ENCODE results near the gene SMG6.

The SMG6 gene

GRCh38 chr17:2240541-2240940 is 63.0 kb downstream of the SMG6 start:
- H3K27me3 ChIP-seq (ENCODE audit: insufficient read depth, low read length): no peaks in the 10 kb centered on the region
- no peak overlapping the region for H3K4me3 ChIP-seq (ENCODE audit: low read length)
- H3K9me3 ChIP-seq (ENCODE audit: insufficient read depth, low read depth, low read length): no peaks in the 10 kb centered on the region
- peaks cover 30% of the 10 kb centered on the region for H3K36me3 ChIP-seq (ENCODE audit: insufficient read depth, low read length)
- no peak overlapping the region for H3K9ac ChIP-seq (ENCODE audit: low read depth, low read length)
- WGBS: 93% methylated on average over 13 of the region's 13 CpGs
- H3K27ac ChIP-seq (ENCODE audit: low read depth, low read length): no peak overlapping the region
- H3K4me1 ChIP-seq (ENCODE audit: insufficient read depth, low read length): peaks cover 9% of the 10 kb centered on the region; the same call in 1 of the 2 replicates

GRCh38 chr17:2239882-2240430 is 63.6 kb downstream of the SMG6 start:
- Histone ChIP-seq H3K27ac (ENCODE audit: low read depth, low read length) (no peak overlapping the region), H3K4me3 (ENCODE audit: low read length) (no peak overlapping the region)

GRCh38 chr17:2239170-2239551 is 64.4 kb downstream of the SMG6 start:
- no peak overlapping the region for H3K4me3 ChIP-seq (ENCODE audit: low read length)
- H3K27ac ChIP-seq (ENCODE audit: low read depth, low read length): no peak overlapping the region
- peaks cover 9% of the 10 kb centered on the region; the same call in 1 of the 2 replicates for H3K4me1 ChIP-seq (ENCODE audit: insufficient read depth, low read length)
- no peak overlapping the region for H3K9ac ChIP-seq (ENCODE audit: low read depth, low read length)
- H3K9me3 ChIP-seq (ENCODE audit: insufficient read depth, low read depth, low read length): no peaks in the 10 kb centered on the region
- H3K36me3 ChIP-seq (ENCODE audit: insufficient read depth, low read length): peaks cover 33% of the 10 kb centered on the region
- WGBS: 100% methylated on average over 2 of the region's 2 CpGs
- H3K27me3 ChIP-seq (ENCODE audit: insufficient read depth, low read length): no peaks in the 10 kb centered on the region

More at GRCh38 chr17:2239882-2240430, 63.6 kb downstream of the SMG6 start:
- no peaks in the 10 kb centered on the region for H3K9me3 ChIP-seq (ENCODE audit: insufficient read depth, low read depth, low read length)
- H3K27me3 ChIP-seq (ENCODE audit: insufficient read depth, low read length): no peaks in the 10 kb centered on the region
- WGBS: 83% methylated on average over 10 of the region's 10 CpGs
- peaks cover 9% of the 10 kb centered on the region; the same call in 1 of the 2 replicates for H3K4me1 ChIP-seq (ENCODE audit: insufficient read depth, low read length)
- H3K36me3 ChIP-seq (ENCODE audit: insufficient read depth, low read length): peaks cover 34% of the 10 kb centered on the region
- no peak overlapping the region for H3K9ac ChIP-seq (ENCODE audit: low read depth, low read length)

- Histone ChIP-seq H3K27ac (ENCODE audit: low read depth, low read length) (no peak overlapping the region), H3K4me3 (ENCODE audit: low read length) (no peak overlapping the region), H3K9me3 (ENCODE audit: insufficient read depth, low read depth, low read length) (no peaks in the 10 kb centered on the region), H3K9ac (ENCODE audit: low read depth, low read length) (no peak overlapping the region), H3K4me1 (ENCODE audit: insufficient read depth, low read length) (peaks cover 9% of the 10 kb centered on the region; the same call in 1 of the 2 replicates), H3K36me3 (ENCODE audit: insufficient read depth, low read length) (peaks cover 28% of the 10 kb centered on the region), H3K27me3 (ENCODE audit: insufficient read depth, low read length) (no peaks in the 10 kb centered on the region)
- 80% methylated on average over 15 of the region's 15 CpGs for WGBS
Measured at GRCh38 chr17:2238432-2239169, 65.0 kb downstream of the SMG6 start.

- no peaks in the 10 kb centered on the region for H3K9me3 ChIP-seq (ENCODE audit: insufficient read depth, low read depth, low read length)
- peaks cover 23% of the 10 kb centered on the region for H3K36me3 ChIP-seq (ENCODE audit: insufficient read depth, low read length)
- 87% methylated on average over 3 of the region's 3 CpGs for WGBS
- H3K4me3 ChIP-seq (ENCODE audit: low read length): no peak overlapping the region
- no peak overlapping the region for H3K27ac ChIP-seq (ENCODE audit: low read depth, low read length)
- no peak overlapping the region for H3K9ac ChIP-seq (ENCODE audit: low read depth, low read length)
- peaks cover 9% of the 10 kb centered on the region; the same call in 1 of the 2 replicates for H3K4me1 ChIP-seq (ENCODE audit: insufficient read depth, low read length)
- no peaks in the 10 kb centered on the region for H3K27me3 ChIP-seq (ENCODE audit: insufficient read depth, low read length)
Measured at GRCh38 chr17:2237950-2238349, 65.6 kb downstream of the SMG6 start.

GRCh38 chr17:2237521-2237921 is 66.1 kb downstream of the SMG6 start:
- Histone ChIP-seq H3K9ac (ENCODE audit: low read depth, low read length) (no peak overlapping the region), H3K4me1 (ENCODE audit: insufficient read depth, low read length) (peaks cover 9% of the 10 kb centered on the region; the same call in 1 of the 2 replicates), H3K36me3 (ENCODE audit: insufficient read depth, low read length) (peaks cover 19% of the 10 kb centered on the region), H3K9me3 (ENCODE audit: insufficient read depth, low read depth, low read length) (no peaks in the 10 kb centered on the region), H3K27ac (ENCODE audit: low read depth, low read length) (no peak overlapping the region), H3K4me3 (ENCODE audit: low read length) (no peak overlapping the region), H3K27me3 (ENCODE audit: insufficient read depth, low read length) (no peaks in the 10 kb centered on the region)
- WGBS: 96% methylated on average over 5 of the region's 5 CpGs

- 94% methylated on average over 5 of the region's 6 CpGs for WGBS
- no peak overlapping the region for H3K27ac ChIP-seq (ENCODE audit: low read depth, low read length)
- no peak overlapping the region for H3K9ac ChIP-seq (ENCODE audit: low read depth, low read length)
- peaks cover 21% of the 10 kb centered on the region for H3K36me3 ChIP-seq (ENCODE audit: insufficient read depth, low read length)
- H3K4me3 ChIP-seq (ENCODE audit: low read length): no peak overlapping the region
- H3K4me1 ChIP-seq (ENCODE audit: insufficient read depth, low read length): peaks cover 9% of the 10 kb centered on the region; the same call in 1 of the 2 replicates
- H3K9me3 ChIP-seq (ENCODE audit: insufficient read depth, low read depth, low read length): no peaks in the 10 kb centered on the region
- H3K27me3 ChIP-seq (ENCODE audit: insufficient read depth, low read length): no peaks in the 10 kb centered on the region
Measured at GRCh38 chr17:2235792-2236366, 67.7 kb downstream of the SMG6 start.

- Histone ChIP-seq H3K9me3 (ENCODE audit: insufficient read depth, low read depth, low read length) (no peaks in the 10 kb centered on the region), H3K9ac (ENCODE audit: low read depth, low read length) (no peak overlapping the region), H3K4me3 (ENCODE audit: low read length) (no peak overlapping the region), H3K4me1 (ENCODE audit: insufficient read depth, low read length) (peaks cover 9% of the 10 kb centered on the region; the same call in 1 of the 2 replicates), H3K36me3 (ENCODE audit: insufficient read depth, low read length) (peaks cover 16% of the 10 kb centered on the region), H3K27ac (ENCODE audit: low read depth, low read length) (no peak overlapping the region), H3K27me3 (ENCODE audit: insufficient read depth, low read length) (no peaks in the 10 kb centered on the region)
- 93% methylated on average over 4 of the region's 4 CpGs for WGBS
Measured at GRCh38 chr17:2235265-2235664, 68.3 kb downstream of the SMG6 start.

GRCh38 chr17:2233441-2233947 is 70.1 kb downstream of the SMG6 start:
- no peak overlapping the region for H3K4me3 ChIP-seq (ENCODE audit: low read length)
- WGBS: 94% methylated on average over 8 of the region's 8 CpGs
- no peak overlapping the region for H3K27ac ChIP-seq (ENCODE audit: low read depth, low read length)
- H3K9me3 ChIP-seq (ENCODE audit: insufficient read depth, low read depth, low read length): no peaks in the 10 kb centered on the region
- H3K36me3 ChIP-seq (ENCODE audit: insufficient read depth, low read length): peaks cover 18% of the 10 kb centered on the region
- H3K9ac ChIP-seq (ENCODE audit: low read depth, low read length): no peak overlapping the region
- H3K4me1 ChIP-seq (ENCODE audit: insufficient read depth, low read length): peaks cover 1% of the 10 kb centered on the region; the same call in 1 of the 2 replicates
- H3K27me3 ChIP-seq (ENCODE audit: insufficient read depth, low read length): no peaks in the 10 kb centered on the region

GRCh38 chr17:2232244-2232638 is 71.3 kb downstream of the SMG6 start:
- Histone ChIP-seq H3K9me3 (ENCODE audit: insufficient read depth, low read depth, low read length) (no peaks in the 10 kb centered on the region), H3K27me3 (ENCODE audit: insufficient read depth, low read length) (no peaks in the 10 kb centered on the region), H3K4me3 (ENCODE audit: low read length) (no peak overlapping the region), H3K27ac (ENCODE audit: low read depth, low read length) (no peak overlapping the region), H3K4me1 (ENCODE audit: insufficient read depth, low read length) (no peaks in the 10 kb centered on the region), H3K9ac (ENCODE audit: low read depth, low read length) (no peak overlapping the region), H3K36me3 (ENCODE audit: insufficient read depth, low read length) (peaks cover 16% of the 10 kb centered on the region)
- 92% methylated on average over 9 of the region's 9 CpGs for WGBS

- Histone ChIP-seq H3K27me3 (ENCODE audit: insufficient read depth, low read length) (no peaks in the 10 kb centered on the region), H3K36me3 (ENCODE audit: insufficient read depth, low read length) (peaks cover 13% of the 10 kb centered on the region), H3K4me3 (ENCODE audit: low read length) (no peak overlapping the region), H3K9ac (ENCODE audit: low read depth, low read length) (no peak overlapping the region), H3K4me1 (ENCODE audit: insufficient read depth, low read length) (no peaks in the 10 kb centered on the region), H3K27ac (ENCODE audit: low read depth, low read length) (no peak overlapping the region), H3K9me3 (ENCODE audit: insufficient read depth, low read depth, low read length) (no peaks in the 10 kb centered on the region)
- 87% methylated on average over 6 of the region's 6 CpGs for WGBS
Measured at GRCh38 chr17:2230877-2231276, 72.7 kb downstream of the SMG6 start.

Measured in HUES64 (cell line).